Heart left ventricle (tissue), 16 donors: ENCODE results near the gene SIN3B. TPM values are rescaled to one million over a fixed set of nuclear protein-coding genes. Genes with fewer than 3 reads are reported as not detected.

ENCODE experiments used
- ATAC-seq, 4 donors: fragments of 200-7000 bp; cut with Tn5 transposase; one replicate each; pipeline ENCODE4 v1.9.1; 2020 to 2022; ENCODE audit warnings: moderate library complexity in 4 of 4, mild to moderate bottlenecking in 3 of 4, moderate number of reproducible peaks in 1 of 4
- DNase-seq, 5 donors: peaks; one replicate each; pipeline ENCODE4 v3.0.0-alpha.2; 2020
- H3K27ac ChIP-seq, 12 donors: fragments of 200-600 bp; sonication (generic) in 4 of 12; one replicate each; pipeline versions ENCODE4 v1.5.0 to v1.8.0; 2016 to 2022; ENCODE audit warnings: mild to moderate bottlenecking in 2 of 12
- H3K27me3 ChIP-seq, 9 donors: fragments of 200-600 bp; sonication (generic) in 2 of 9; one replicate each; pipeline versions ENCODE4 v1.5.1 to v1.8.0; 2016 to 2022; ENCODE audit warnings: mild to moderate bottlenecking in 3 of 9
- H3K36me3 ChIP-seq, 9 donors: fragments of 200-600 bp; sonication (generic) in 2 of 9; one replicate each; pipeline versions ENCODE4 v1.5.0 to v1.8.0; 2018 to 2022; ENCODE audit warnings: mild to moderate bottlenecking in 2 of 9
- H3K4me1 ChIP-seq, 12 donors: fragments of 200-600 bp; sonication (generic) in 4 of 12; one replicate each; pipeline versions ENCODE4 v1.5.0 to v1.8.0; 2016 to 2022; ENCODE audit warnings: mild to moderate bottlenecking in 3 of 12
- H3K4me3 ChIP-seq, 12 donors: fragments of 200-600 bp; sonication (generic) in 4 of 12; one replicate each; pipeline versions ENCODE4 v1.5.0 to v1.8.0; 2017 to 2022; ENCODE audit warnings: mild to moderate bottlenecking in 9 of 12, moderate library complexity in 4 of 12
- H3K9me3 ChIP-seq, 12 donors: fragments of 200-600 bp; sonication (generic) in 4 of 12; one replicate each; pipeline versions ENCODE4 v1.5.0 to v1.8.0; 2016 to 2022; ENCODE audit warnings: mild to moderate bottlenecking in 1 of 12
- POLR2A ChIP-seq, 2 donors: fragments of 450-650 bp; IDR thresholded peaks; one replicate each; pipeline ENCODE4 v1.6.1; 2017; ENCODE audit warnings: antibody characterized with exemption in 2 of 2, mild to moderate bottlenecking in 2 of 2, moderate library complexity in 2 of 2
- WGBS, 4 donors: extraction: QIAGEN DNeasy Blood & Tissue Kit in 2 of 4; methylation state at CpG; one replicate each; pipeline versions ENCODE4 v1.1.5 to v1.1.7; 2013 to 2018; 5-methylcytosine and 5-hydroxymethylcytosine counted together
- intact Hi-C, 10 donors: fragments of 100-400 bp; cut with DNase I; formaldehyde crosslinking; loops; one replicate each; pipeline versions ENCODE4 v1.11.1 to v1.14.2; 2022
- polyA plus RNA-seq, 2 donors: library from polyadenylated mRNA; stranded (reverse); fragments of 200-250 nt; gene quantifications; one replicate each; pipeline ENCODE4 v1.2.3, GENCODE V29; 2013
- total RNA-seq, 9 donors: library from RNA; depleted of rRNA in 2 of 9; stranded (reverse); fragments of >200 nt in 2 of 9; fragmentation: NEBNext Ultra II Directional in 3 of 9; extraction: Animal tissue kit (Norgen Biotek cat#: 25700) in 3 of 9; gene quantifications; one replicate each; pipeline versions ENCODE4 v1.1.0 to v1.2.4, GENCODE V29; 2016 to 2023
- TF ChIP-seq, protein P1 (sequence below), 12 donors: fragments of 200-600 bp; sonication (generic) in 4 of 12; IDR thresholded peaks; one replicate each; pipeline versions ENCODE4 v1.5.0 to v1.8.0; 2018 to 2022; ENCODE audit warnings: antibody characterized with exemption in 12 of 12, mild to moderate bottlenecking in 5 of 12
- donor health status: ischemic (EF 13 %, LVEDD 7.1; RV severe dilation, severe dysfunction).
- donor health status: healthy with polysubstance abuse.
- donor health status: DM: no; HTN: yes; CAD: no.
- donor health status: DM: no; HTN: no; CAD: no.
- donor health status: ischemic (EF 25% LVEDD 6.9; RV normal size, moderate dysfunction).
- donor health status: ischemic (EF 25% LVEDD 5.7; RV mildly dilated, moderate dysfunction).
- donor health status: healthy.
- donor health status: DM: yes; HTN: yes; CAD: no.
- donor health status: ischemic (EF 35%, LVEDD 5.7; RV mildly dilated, moderate dysfunction).
- donor health status: nonischemic (EF 11% LVEDD 7.7; RV severe dilation, severe dysfunction).
- donor health status: DM: yes; HTN: yes; CAD: no.
- donor health status: PGD.
- donor health status: ischemic (EF 29% LVEDD 5.4; RV normal size, mild dysfunction).
- donor health status: nonischemic (EF 23%, LVEDD 6.1; RV moderate dilation, normal function).

Gene SIN3B
- total and polyA plus RNA-seq, 11 donors: 15.2 to 36.6 (median 24.6) TPM

DNA sequence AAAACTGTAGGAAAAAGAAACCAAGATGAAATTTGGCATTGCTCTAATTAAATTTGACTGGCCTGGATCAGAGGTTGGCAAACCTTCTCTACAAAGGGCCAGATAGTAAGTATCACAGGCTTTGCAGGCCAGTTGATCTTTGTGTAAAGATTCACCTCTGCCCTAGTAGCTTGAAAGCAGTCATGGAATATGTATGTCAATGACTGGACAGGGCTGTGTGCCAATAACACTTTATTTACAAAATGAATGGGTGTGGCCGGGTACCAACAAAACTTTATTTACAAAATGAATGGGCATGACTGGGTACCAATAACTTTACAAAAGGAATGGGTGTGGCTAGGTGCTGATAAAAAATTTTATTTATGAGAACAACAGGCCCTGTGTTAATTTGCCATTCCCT lies 20.0 kb downstream of the SIN3B start:
- Histone ChIP-seq H3K4me1 (peaks cover 0 to 9% (median 0%) of the 10 kb centered on the region in 12 donors), H3K9me3 (no peaks in the 10 kb centered on the region), H3K4me3 (no peak overlapping the region), H3K27me3 (no peaks in the 10 kb centered on the region), H3K27ac (no peak overlapping the region), H3K36me3 (peaks cover 2 to 100% (median 98%) of the 10 kb centered on the region in 9 donors)
- 92 to 100% (median 94%) methylated on average over 1 of the region's 1 CpG for WGBS, 4 donors
- TF ChIP-seq POLR2A (IDR thresholded peaks at IDR 0.05): no peak
- TF ChIP-seq, protein P1, sequence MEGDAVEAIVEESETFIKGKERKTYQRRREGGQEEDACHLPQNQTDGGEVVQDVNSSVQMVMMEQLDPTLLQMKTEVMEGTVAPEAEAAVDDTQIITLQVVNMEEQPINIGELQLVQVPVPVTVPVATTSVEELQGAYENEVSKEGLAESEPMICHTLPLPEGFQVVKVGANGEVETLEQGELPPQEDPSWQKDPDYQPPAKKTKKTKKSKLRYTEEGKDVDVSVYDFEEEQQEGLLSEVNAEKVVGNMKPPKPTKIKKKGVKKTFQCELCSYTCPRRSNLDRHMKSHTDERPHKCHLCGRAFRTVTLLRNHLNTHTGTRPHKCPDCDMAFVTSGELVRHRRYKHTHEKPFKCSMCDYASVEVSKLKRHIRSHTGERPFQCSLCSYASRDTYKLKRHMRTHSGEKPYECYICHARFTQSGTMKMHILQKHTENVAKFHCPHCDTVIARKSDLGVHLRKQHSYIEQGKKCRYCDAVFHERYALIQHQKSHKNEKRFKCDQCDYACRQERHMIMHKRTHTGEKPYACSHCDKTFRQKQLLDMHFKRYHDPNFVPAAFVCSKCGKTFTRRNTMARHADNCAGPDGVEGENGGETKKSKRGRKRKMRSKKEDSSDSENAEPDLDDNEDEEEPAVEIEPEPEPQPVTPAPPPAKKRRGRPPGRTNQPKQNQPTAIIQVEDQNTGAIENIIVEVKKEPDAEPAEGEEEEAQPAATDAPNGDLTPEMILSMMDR (IDR thresholded peaks at IDR 0.05): no peak
- ATAC-seq (no peak), DNase-seq (no peak)
- intact Hi-C loops: no loop called here

DNA sequence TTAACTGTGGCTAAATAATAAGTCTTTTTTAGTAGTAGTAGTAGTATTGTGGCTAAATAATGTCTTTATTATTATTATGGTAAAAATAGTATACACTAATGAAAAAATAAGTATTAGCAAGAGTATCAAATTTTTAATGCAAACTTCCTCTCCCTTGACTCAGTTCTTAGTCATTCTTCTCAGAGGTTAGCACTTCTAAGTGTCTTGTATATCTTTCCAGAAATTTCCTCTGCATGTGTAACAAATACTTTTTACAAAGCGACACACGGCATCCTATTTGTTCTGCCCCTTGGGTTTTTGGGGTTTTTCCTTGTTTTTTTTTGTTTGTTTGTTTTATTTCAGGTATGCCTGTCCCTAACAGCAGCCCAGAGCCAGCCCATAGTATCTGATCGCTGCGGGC lies 20.9 kb downstream of the SIN3B start:
- Histone ChIP-seq H3K4me3 (no peak overlapping the region), H3K4me1 (peaks cover 0 to 9% (median 0%) of the 10 kb centered on the region in 12 donors), H3K9me3 (no peaks in the 10 kb centered on the region), H3K27ac (no peak overlapping the region), H3K27me3 (no peaks in the 10 kb centered on the region), H3K36me3 (peaks cover 2 to 100% (median 98%) of the 10 kb centered on the region in 9 donors)
- intact Hi-C loops: no loop called here
- ATAC-seq (no peak), DNase-seq (peak in 1 of 5 donors; percentile 7)
- no peak for TF ChIP-seq POLR2A (IDR thresholded peaks at IDR 0.05)
- TF ChIP-seq, protein P1 (IDR thresholded peaks at IDR 0.05): no peak
- 95 to 100% (median 97%) methylated on average over 4 of the region's 4 CpGs for WGBS, 4 donors

DNA sequence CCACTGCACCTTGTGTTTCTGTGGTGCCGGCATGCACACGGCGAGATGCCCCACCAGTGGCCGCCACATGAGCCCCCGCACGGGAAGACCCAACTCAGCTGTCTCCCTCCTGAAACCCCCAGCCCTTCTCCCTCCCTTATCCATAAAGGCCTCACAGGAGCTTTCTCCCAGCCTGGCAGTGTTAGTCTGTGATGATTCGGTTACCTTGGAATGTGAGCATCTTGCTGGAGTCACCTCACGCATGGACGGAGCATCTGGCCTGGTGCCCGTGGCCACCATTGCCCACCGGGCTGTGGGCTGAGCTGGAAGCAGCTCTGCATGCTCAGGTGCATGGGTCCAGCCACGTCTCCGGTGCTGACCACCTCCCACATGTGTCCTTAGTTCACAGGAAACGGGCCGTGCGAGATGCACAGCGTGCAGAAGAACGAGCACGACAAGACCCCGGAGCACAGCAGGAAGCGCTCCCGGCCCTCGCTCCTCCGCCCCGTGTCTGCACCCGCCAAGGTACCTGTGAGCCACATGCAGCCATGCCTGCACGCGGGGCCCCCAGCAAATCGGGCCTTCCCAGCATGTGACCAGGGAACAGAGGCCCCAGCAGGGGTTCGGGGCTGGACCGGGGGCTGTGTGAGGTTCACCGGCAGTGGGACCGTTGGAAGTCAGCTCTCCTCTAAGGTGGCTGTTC lies 22.0 kb downstream of the SIN3B start:
- ATAC-seq (no peak), DNase-seq (peak in 1 of 5 donors; percentile 48)
- TF ChIP-seq, protein P1 (IDR thresholded peaks at IDR 0.05): no peak
- WGBS, 4 donors: 93 to 95% (median 95%) methylated on average over 29 to 33 of the region's 33 CpGs
- no peaks in the 10 kb centered on the region for H3K9me3 ChIP-seq
- H3K27ac ChIP-seq: no peak overlapping the region
- peaks cover 2 to 100% (median 98%) of the 10 kb centered on the region in 9 donors for H3K36me3 ChIP-seq
- intact Hi-C loops: no loop called here
- no peak overlapping the region for H3K4me3 ChIP-seq
- no peaks in the 10 kb centered on the region for H3K27me3 ChIP-seq
- peaks cover 0 to 9% (median 0%) of the 10 kb centered on the region in 12 donors for H3K4me1 ChIP-seq

DNA sequence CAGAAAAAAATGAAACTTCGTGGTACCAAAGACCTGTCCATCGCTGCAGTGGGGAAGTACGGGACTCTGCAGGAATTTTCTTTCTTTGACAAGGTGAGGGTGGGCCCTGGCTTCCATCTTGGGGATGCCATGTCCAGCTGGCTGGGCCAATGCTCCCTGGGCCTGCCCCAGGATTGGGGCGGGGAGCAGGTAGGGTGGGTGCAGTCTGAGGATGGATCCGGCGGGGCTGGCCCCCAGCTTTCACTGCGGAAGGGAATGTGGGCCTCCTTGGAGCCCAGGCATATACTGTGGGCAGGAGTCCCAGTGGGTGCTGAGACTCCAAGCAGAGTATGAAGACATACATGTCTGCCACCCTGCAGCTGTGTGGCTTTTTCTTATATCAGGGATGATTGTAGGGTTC lies 23.9 kb downstream of the SIN3B start:
- Histone ChIP-seq H3K4me3 (no peak overlapping the region), H3K27ac (no peak overlapping the region), H3K9me3 (no peaks in the 10 kb centered on the region), H3K36me3 (peaks cover 2 to 98% (median 90%) of the 10 kb centered on the region in 9 donors), H3K4me1 (no peaks in the 10 kb centered on the region), H3K27me3 (no peaks in the 10 kb centered on the region)
- intact Hi-C loops: no loop called here
- no peak for DNase-seq
- 91 to 100% (median 93%) methylated on average over 4 to 7 of the region's 7 CpGs for WGBS, 4 donors
- ATAC-seq: no peak
- TF ChIP-seq, protein P1 (IDR thresholded peaks at IDR 0.05): no peak
- no peak for TF ChIP-seq POLR2A (IDR thresholded peaks at IDR 0.05)
